Measurements from ENCODE around the gene LDB3. TPM values are rescaled to one million over a fixed set of nuclear protein-coding genes. Genes with fewer than 3 reads are reported as not detected.

LDB3 gene
- total RNA-seq, 1 donor from 2014 or later = 92.0 TPM

GRCh38 chr10:86653987-86654386, 14.3 kb upstream of the LDB3 start:
- DNase-seq = no peak
- Mint-ChIP-seq H3K9me3 (ENCODE audit: unreplicated experiment) (peaks cover 8% of the 10 kb centered on the region), H3K27me3 (ENCODE audit: unreplicated experiment) (peaks cover 2% of the 10 kb centered on the region), H3K4me1 (ENCODE audit: low read depth, unreplicated experiment) (peaks cover 13% of the 10 kb centered on the region), H3K36me3 (ENCODE audit: unreplicated experiment) (no peaks in the 10 kb centered on the region), H3K27ac (ENCODE audit: unreplicated experiment) (no peak overlapping the region), H3K4me3 (ENCODE audit: unreplicated experiment) (no peak overlapping the region)
- TF ChIP-seq CTCF (IDR thresholded peaks at IDR 0.05; ENCODE audit: partially characterized antibody, unreplicated experiment) = no peak

- no peak within 1 kb of the TSS for H3K27ac Mint-ChIP-seq (ENCODE audit: unreplicated experiment)
- H3K4me3 Mint-ChIP-seq (ENCODE audit: unreplicated experiment) = no peak within 1 kb of the TSS
- H3K4me1 Mint-ChIP-seq (ENCODE audit: low read depth, unreplicated experiment) = peaks cover 10% of the 10 kb centered on the region
- peaks cover 2% of the 10 kb centered on the region for H3K27me3 Mint-ChIP-seq (ENCODE audit: unreplicated experiment)
- no peak for TF ChIP-seq CTCF (IDR thresholded peaks at IDR 0.05; ENCODE audit: partially characterized antibody, unreplicated experiment)
- H3K9me3 Mint-ChIP-seq (ENCODE audit: unreplicated experiment) = peaks cover 8% of the 10 kb centered on the region
- no peak for DNase-seq
- no peaks in the 10 kb centered on the region for H3K36me3 Mint-ChIP-seq (ENCODE audit: unreplicated experiment)
Measured at GRCh38 chr10:86654411-86655172, 13.7 kb upstream of the LDB3 start, which contains the start of gene OPN4. Gene OPN4, plus strand, starts transcription at chr10:86654547. Its CDS starts 237 bp downstream, at chr10:86654784.

- Mint-ChIP-seq H3K4me3 (ENCODE audit: unreplicated experiment) (no peak overlapping the region), H3K27ac (ENCODE audit: unreplicated experiment) (no peak overlapping the region), H3K9me3 (ENCODE audit: unreplicated experiment) (peaks cover 8% of the 10 kb centered on the region), H3K4me1 (ENCODE audit: low read depth, unreplicated experiment) (peaks cover 10% of the 10 kb centered on the region), H3K36me3 (ENCODE audit: unreplicated experiment) (no peaks in the 10 kb centered on the region), H3K27me3 (ENCODE audit: unreplicated experiment) (peaks cover 2% of the 10 kb centered on the region)
- TF ChIP-seq CTCF (IDR thresholded peaks at IDR 0.05; ENCODE audit: partially characterized antibody, unreplicated experiment) = no peak
- DNase-seq = no peak
Measured at GRCh38 chr10:86655173-86655540, 13.2 kb upstream of the LDB3 start.

- peaks cover 6% of the 10 kb centered on the region for H3K4me1 Mint-ChIP-seq (ENCODE audit: low read depth, unreplicated experiment)
- H3K9me3 Mint-ChIP-seq (ENCODE audit: unreplicated experiment) = peaks cover 3% of the 10 kb centered on the region
- H3K4me3 Mint-ChIP-seq (ENCODE audit: unreplicated experiment) = no peak overlapping the region
- no peak for DNase-seq
- no peaks in the 10 kb centered on the region for H3K36me3 Mint-ChIP-seq (ENCODE audit: unreplicated experiment)
- no peak for TF ChIP-seq CTCF (IDR thresholded peaks at IDR 0.05; ENCODE audit: partially characterized antibody, unreplicated experiment)
- no peak overlapping the region for H3K27ac Mint-ChIP-seq (ENCODE audit: unreplicated experiment)
- peaks cover 2% of the 10 kb centered on the region for H3K27me3 Mint-ChIP-seq (ENCODE audit: unreplicated experiment)
Measured at GRCh38 chr10:86655596-86655995, 12.7 kb upstream of the LDB3 start.

GRCh38 chr10:86657011-86657395, 11.3 kb upstream of the LDB3 start:
- Mint-ChIP-seq H3K9me3 (ENCODE audit: unreplicated experiment) (peaks cover 5% of the 10 kb centered on the region), H3K27ac (ENCODE audit: unreplicated experiment) (no peak overlapping the region), H3K4me3 (ENCODE audit: unreplicated experiment) (no peak overlapping the region), H3K4me1 (ENCODE audit: low read depth, unreplicated experiment) (peaks cover 5% of the 10 kb centered on the region), H3K36me3 (ENCODE audit: unreplicated experiment) (no peaks in the 10 kb centered on the region), H3K27me3 (ENCODE audit: unreplicated experiment) (peaks cover 5% of the 10 kb centered on the region)
- no peak for TF ChIP-seq CTCF (IDR thresholded peaks at IDR 0.05; ENCODE audit: partially characterized antibody, unreplicated experiment)
- DNase-seq = no peak

Measured in glutamatergic neuron (in vitro differentiated cells).